Prostate gland (tissue), 2 donors: Measurements from ENCODE around the gene NAA15.

Source experiments
- CTCF ChIP-seq, 4 experiments: fragments of 200-600 bp in 2 of 4; fragments of 450-650 bp in 2 of 4; sonication (generic) in 2 of 4; IDR thresholded peaks; 1 replicate in 3 of 4; 2 replicates in 1 of 4; pipeline ENCODE4 v1.5.1; 2016 to 2019; ENCODE audit warnings: antibody characterized with exemption in 4 of 4, mild to moderate bottlenecking in 2 of 4, moderate library complexity in 2 of 4
- POLR2A ChIP-seq: fragments of 450-650 bp; IDR thresholded peaks from one replicate; pipeline ENCODE4 v1.6.1; 2016; ENCODE audit warnings: antibody characterized with exemption, mild to moderate bottlenecking
- POLR2AphosphoS5 ChIP-seq: sonication (generic); formaldehyde crosslinking; IDR thresholded peaks from one replicate; pipeline ENCODE4 v1.6.1; 2017; ENCODE audit warnings: antibody characterized with exemption

DNA sequence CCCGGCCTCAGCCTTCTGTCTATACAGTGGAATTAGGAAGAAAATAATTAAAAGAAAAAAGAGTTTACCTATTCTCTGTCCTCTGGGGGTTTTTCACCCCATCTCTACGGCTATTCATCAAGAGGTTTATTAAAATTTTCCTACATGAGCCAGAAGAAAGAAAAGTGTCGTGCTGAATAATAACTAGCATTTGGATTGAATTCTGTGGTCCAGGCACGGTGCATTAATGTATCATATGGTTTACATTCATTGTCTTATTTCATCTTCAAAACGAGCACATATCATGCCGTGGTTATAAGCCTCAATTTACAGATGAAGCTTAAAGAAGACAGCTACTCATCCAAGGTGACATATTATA, 5.4 kb upstream of the NAA15 start:
- TF ChIP-seq CTCF (IDR thresholded peaks at IDR 0.05) (no peak), POLR2AphosphoS5 (no peak), POLR2A (no peak)
